ENCODE results near the gene MAST4. TPM values are rescaled to one million over a fixed set of nuclear protein-coding genes. Genes with fewer than 3 reads are reported as not detected.

The MAST4 gene
- total RNA-seq, 1 donor from 2014 or later: 19.1 TPM

GRCh38 chr5:67214707-67215447, 618.7 kb downstream of the MAST4 start:
- Histone ChIP-seq H3K36me3 (ENCODE audit: control insufficient read depth, insufficient read depth, low read length) (no peaks in the 10 kb centered on the region), H3K4me3 (ENCODE audit: low read depth, low read length) (no peak overlapping the region), H3K27me3 (ENCODE audit: control insufficient read depth, insufficient read depth, low read length) (no peaks in the 10 kb centered on the region)
- DNase-seq (ENCODE audit: low read depth): no peak
- TF ChIP-seq CTCF (IDR thresholded peaks at IDR 0.05; ENCODE audit: insufficient read depth, low read length, poor library complexity, severe bottlenecking): no peak

- no peak for TF ChIP-seq CTCF (IDR thresholded peaks at IDR 0.05; ENCODE audit: insufficient read depth, low read length, poor library complexity, severe bottlenecking)
- no peak for DNase-seq (ENCODE audit: low read depth)
- Histone ChIP-seq H3K4me3 (ENCODE audit: low read depth, low read length) (no peak overlapping the region), H3K36me3 (ENCODE audit: control insufficient read depth, insufficient read depth, low read length) (no peaks in the 10 kb centered on the region), H3K27me3 (ENCODE audit: control insufficient read depth, insufficient read depth, low read length) (no peaks in the 10 kb centered on the region)
Measured at GRCh38 chr5:67215519-67216471, 619.6 kb downstream of the MAST4 start.

GRCh38 chr5:67216564-67216963, 620.4 kb downstream of the MAST4 start:
- no peak for TF ChIP-seq CTCF (IDR thresholded peaks at IDR 0.05; ENCODE audit: insufficient read depth, low read length, poor library complexity, severe bottlenecking)
- H3K36me3 ChIP-seq (ENCODE audit: control insufficient read depth, insufficient read depth, low read length): no peaks in the 10 kb centered on the region
- no peaks in the 10 kb centered on the region for H3K27me3 ChIP-seq (ENCODE audit: control insufficient read depth, insufficient read depth, low read length)
- no peak for DNase-seq (ENCODE audit: low read depth)
- no peak overlapping the region for H3K4me3 ChIP-seq (ENCODE audit: low read depth, low read length)

Measured in kidney epithelial cell (primary cell).